HL-60 (cell line): Measurements from ENCODE around the gene TNIK.

ENCODE experiments used
- GABPA ChIP-seq: IDR thresholded peaks from 2 replicates; pipeline ENCODE4 v1.6.1; 2012; ENCODE audit warnings: low read depth
- POLR2AphosphoS5 ChIP-seq: IDR thresholded peaks from 2 replicates; pipeline ENCODE4 v1.6.1; 2012; ENCODE audit warnings: low read depth
- REST ChIP-seq: IDR thresholded peaks from 2 replicates; pipeline ENCODE4 v1.6.1; 2012; ENCODE audit warnings: low read depth; ENCODE audit not compliant: insufficient replicate concordance
- SPI1 ChIP-seq: IDR thresholded peaks from 2 replicates; pipeline ENCODE4 v1.6.1; 2012; ENCODE audit warnings: low read depth, mild to moderate bottlenecking, borderline replicate concordance
- TF ChIP-seq, protein P1 (sequence below): IDR thresholded peaks from one replicate; pipeline ENCODE4 v1.5.1; 2011; ENCODE audit warnings: low read length, control low read depth, inconsistent platforms; ENCODE audit not compliant: insufficient read depth

- TF ChIP-seq, protein P1, sequence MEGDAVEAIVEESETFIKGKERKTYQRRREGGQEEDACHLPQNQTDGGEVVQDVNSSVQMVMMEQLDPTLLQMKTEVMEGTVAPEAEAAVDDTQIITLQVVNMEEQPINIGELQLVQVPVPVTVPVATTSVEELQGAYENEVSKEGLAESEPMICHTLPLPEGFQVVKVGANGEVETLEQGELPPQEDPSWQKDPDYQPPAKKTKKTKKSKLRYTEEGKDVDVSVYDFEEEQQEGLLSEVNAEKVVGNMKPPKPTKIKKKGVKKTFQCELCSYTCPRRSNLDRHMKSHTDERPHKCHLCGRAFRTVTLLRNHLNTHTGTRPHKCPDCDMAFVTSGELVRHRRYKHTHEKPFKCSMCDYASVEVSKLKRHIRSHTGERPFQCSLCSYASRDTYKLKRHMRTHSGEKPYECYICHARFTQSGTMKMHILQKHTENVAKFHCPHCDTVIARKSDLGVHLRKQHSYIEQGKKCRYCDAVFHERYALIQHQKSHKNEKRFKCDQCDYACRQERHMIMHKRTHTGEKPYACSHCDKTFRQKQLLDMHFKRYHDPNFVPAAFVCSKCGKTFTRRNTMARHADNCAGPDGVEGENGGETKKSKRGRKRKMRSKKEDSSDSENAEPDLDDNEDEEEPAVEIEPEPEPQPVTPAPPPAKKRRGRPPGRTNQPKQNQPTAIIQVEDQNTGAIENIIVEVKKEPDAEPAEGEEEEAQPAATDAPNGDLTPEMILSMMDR, result no peak
- TF ChIP-seq POLR2AphosphoS5 (no peak), GABPA (no peak), REST (no peak), SPI1 (no peak)
These were observed 2.0 kb upstream of the TNIK start for GRCh38 chr3:171462224-171462623.
